K562 (cell line): ENCODE measurements around the gene TGFBR1.

Experiments
- CTCF ChIP-seq, 3 experiments: IDR thresholded peaks in 2 of 3; conservative IDR thresholded peaks in 1 of 3; 2 replicates each; pipeline ENCODE4 v1.5.1; 2011 to 2012; ENCODE audit warnings: low read length in 3 of 3, mild to moderate bottlenecking in 3 of 3, control low read depth in 2 of 3, improper control_type of control experiment in 1 of 3, inconsistent platforms in 1 of 3, low read depth in 1 of 3, mixed read lengths in 1 of 3, moderate library complexity in 1 of 3; ENCODE audit not compliant: insufficient read depth in 2 of 3
- EP300 ChIP-seq: IDR thresholded peaks from 2 replicates; pipeline ENCODE4 v1.6.1; 2012; ENCODE audit warnings: low read length, improper control_type of control experiment
- KAT8 ChIP-seq: fragments of 450-650 bp; IDR thresholded peaks from 2 replicates; pipeline ENCODE4 v1.6.1; 2016; ENCODE audit warnings: low read depth, mild to moderate bottlenecking
- MAZ ChIP-seq, 2 experiments: fragments of 450-650 bp in 1 of 2; sonication (generic) in 1 of 2; formaldehyde crosslinking; IDR thresholded peaks in 1 of 2; conservative IDR thresholded peaks in 1 of 2; 2 replicates each; pipeline versions ENCODE4 v1.4.0 to v1.5.0; 2020; ENCODE audit warnings: mild to moderate bottlenecking in 1 of 2, missing genetic modification reagents in 1 of 2
- MCM7 ChIP-seq, 2 experiments: fragments of 450-650 bp; IDR thresholded peaks; 2 replicates each; pipeline ENCODE4 v1.6.1; 2016 to 2018
- MYC ChIP-seq, 2 experiments: fragments of 250-450 bp in 1 of 2; sonication (Bioruptor Pico) in 1 of 2; IDR thresholded peaks; 2 replicates each; pipeline versions ENCODE4 v1.5.1 to v1.6.1; 2012 to 2021; ENCODE audit warnings: low read depth in 2 of 2, borderline replicate concordance in 1 of 2, improper control_type of control experiment in 1 of 2, low read length in 1 of 2, mild to moderate bottlenecking in 1 of 2, moderate library complexity in 1 of 2
- NFRKB ChIP-seq: fragments of 450-650 bp; IDR thresholded peaks from 2 replicates; pipeline ENCODE4 v1.6.1; 2016; ENCODE audit warnings: low read depth
- POLR2B ChIP-seq: fragments of 450-650 bp; IDR thresholded peaks from 2 replicates; pipeline ENCODE4 v1.6.1; 2018; ENCODE audit warnings: low read depth; ENCODE audit not compliant: partially characterized antibody
- SRSF1 ChIP-seq: fragments of 200-400 bp; formaldehyde crosslinking; IDR thresholded peaks from 2 replicates; pipeline ENCODE4 v1.6.1; 2017; ENCODE audit warnings: mild to moderate bottlenecking, low read depth, low read length, moderate library complexity
- TBL1XR1 ChIP-seq, 2 experiments: IDR thresholded peaks; 2 replicates each; pipeline ENCODE4 v1.6.1; 2012; ENCODE audit warnings: improper control_type of control experiment in 2 of 2, low read length in 2 of 2, mild to moderate bottlenecking in 1 of 2
- TFE3 ChIP-seq: fragments of 450-650 bp; formaldehyde crosslinking; IDR thresholded peaks from 2 replicates; pipeline ENCODE4 v1.4.0; 2020; ENCODE audit warnings: mild to moderate bottlenecking, mixed read lengths
- ZKSCAN8 ChIP-seq: fragments of 200-800 bp; sonication (Bioruptor generic); IDR thresholded peaks from 2 replicates; pipeline ENCODE4 v1.6.1; 2016; ENCODE audit warnings: missing genetic modification characterization, missing compliant biosample characterization
- ZNF354B ChIP-seq: fragments of 250-450 bp; sonication (Bioruptor Pico); IDR thresholded peaks from 2 replicates; pipeline ENCODE4 v1.4.0; 2020
- ZZZ3 ChIP-seq: fragments of 450-650 bp; IDR thresholded peaks from 2 replicates; pipeline ENCODE4 v1.6.1; 2016; ENCODE audit warnings: antibody characterized with exemption, mild to moderate bottlenecking, moderate library complexity

- TF ChIP-seq MCM7 (IDR thresholded peaks at IDR 0.05): no peak
- TF ChIP-seq ZNF354B: no peak
- TF ChIP-seq POLR2B: no peak
- TF ChIP-seq MYC (IDR thresholded peaks at IDR 0.05; ENCODE audit: low read depth, low read length): no peak
- TF ChIP-seq MYC (CRISPR knock-in tag; IDR thresholded peaks at IDR 0.05; ENCODE audit: borderline replicate concordance, low read depth): no peak
- TF ChIP-seq TFE3 (CRISPR knock-in tag): no peak
- TF ChIP-seq MAZ (CRISPR knock-in tag; conservative IDR thresholded peaks at IDR 0.05 in 1 of 2, IDR thresholded peaks at IDR 0.05 in 1 of 2): no peak
- no peak for TF ChIP-seq TBL1XR1 (IDR thresholded peaks at IDR 0.05; ENCODE audit: low read length in 2 of 2)
- TF ChIP-seq ZZZ3: no peak
- TF ChIP-seq NFRKB: no peak
- TF ChIP-seq EP300: no peak
- no peak for TF ChIP-seq ZKSCAN8 (CRISPR knock-in tag)
- TF ChIP-seq SRSF1: no peak
- no peak for TF ChIP-seq KAT8
- no peak for TF ChIP-seq CTCF (IDR thresholded peaks at IDR 0.05 in 2 of 3, conservative IDR thresholded peaks at IDR 0.05 in 1 of 3; ENCODE audit: insufficient read depth in 2 of 3, low read depth in 1 of 3, low read length in 3 of 3)
Observed at GRCh38 chr9:99087462-99087861, 17.5 kb upstream of the TGFBR1 start.
